ENCODE results near the gene GJB5. TPM values are rescaled to one million over a fixed set of nuclear protein-coding genes. Genes with fewer than 3 reads are reported as not detected.

GJB5 gene
- total and polyA plus RNA-seq, 5 donors = not detected

DNA sequence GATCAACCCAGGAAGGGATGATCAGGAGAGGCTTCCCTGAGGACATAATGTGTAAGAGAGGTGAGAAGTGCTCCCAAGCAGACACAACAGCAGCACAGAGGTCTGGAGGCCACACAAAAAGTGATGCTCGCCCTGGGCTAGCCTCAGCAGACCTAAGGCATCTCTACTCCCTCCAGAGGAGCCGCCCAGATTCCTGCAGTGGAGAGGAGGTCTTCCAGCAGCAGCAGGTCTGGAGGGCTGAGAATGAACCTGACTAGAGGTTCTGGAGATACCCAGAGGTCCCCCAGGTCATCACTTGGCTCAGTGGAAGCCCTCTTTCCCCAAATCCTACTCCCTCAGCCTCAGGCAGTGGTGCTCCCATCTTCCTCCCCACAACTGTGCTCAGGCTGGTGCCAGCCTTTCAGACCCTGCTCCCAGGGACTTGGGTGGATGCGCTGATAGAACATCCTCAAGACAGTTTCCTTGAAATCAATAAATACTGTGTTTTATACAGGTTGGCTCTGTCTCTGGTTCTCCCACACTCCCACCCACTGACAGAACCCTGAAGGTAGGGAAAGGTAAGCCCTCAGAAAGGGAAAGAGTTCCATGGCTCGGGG lies 31.1 kb downstream of the GJB5 start:
- H3K27me3 ChIP-seq (ENCODE audit: control insufficient read depth, insufficient read depth) = no peaks in the 10 kb centered on the region
- no peaks in the 10 kb centered on the region for H3K9me3 ChIP-seq (ENCODE audit: control insufficient read depth, low read length)
- no peak overlapping the region for H3K27ac ChIP-seq (ENCODE audit: low read length)
- no peak overlapping the region for H3K4me3 ChIP-seq (ENCODE audit: low read length)
- intact Hi-C loops (cut with DNase I) = loop anchor here in 3 of 4 donors (2.0 to 5.0 kb wide), 4 partner anchors 61 to 81 kb away; no protein-coding TSS in a partner anchor
- ATAC-seq = no peak
- peaks cover 2% of the 10 kb centered on the region for H3K4me1 ChIP-seq (ENCODE audit: control insufficient read depth, insufficient read depth, low read length)
- no peak for DNase-seq
- WGBS = 67% methylated on average over 4 of the region's 4 CpGs

DNA sequence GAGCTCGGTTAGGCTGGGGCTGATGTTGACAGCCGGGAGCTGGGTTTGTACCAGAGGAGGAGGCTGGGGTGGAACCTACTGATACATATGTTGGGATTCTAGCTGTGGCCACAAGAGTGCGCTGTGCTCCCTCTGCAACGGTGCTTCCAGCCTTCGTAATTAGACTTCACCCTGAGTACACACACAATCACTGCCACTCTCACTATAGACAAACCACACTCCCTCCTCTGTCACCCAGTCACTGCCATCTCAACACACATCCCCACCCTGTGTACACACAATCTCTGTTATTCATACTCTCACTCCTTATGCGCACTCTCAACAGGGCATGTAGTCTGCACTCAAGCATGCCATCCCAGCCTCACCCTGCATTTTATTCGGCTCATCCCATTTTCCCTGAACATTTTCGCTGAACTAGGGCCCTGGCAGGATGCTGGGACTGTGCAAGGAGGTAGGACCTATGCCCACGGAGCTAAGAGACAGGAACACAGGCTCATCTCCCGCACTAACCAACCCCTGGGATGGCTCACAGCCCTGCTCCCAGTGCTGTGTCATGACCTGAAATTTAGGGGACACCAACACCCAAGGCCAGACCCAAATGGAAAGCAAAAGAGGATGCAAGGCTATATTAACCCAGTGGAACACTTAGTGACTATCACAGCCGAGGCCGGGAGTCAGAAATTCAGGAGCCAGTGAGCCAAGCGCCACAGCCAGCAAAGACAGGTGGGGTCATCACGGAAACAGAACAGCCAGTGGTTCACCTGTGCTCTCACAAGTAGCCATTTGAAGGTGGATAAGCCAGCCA lies 31.9 kb downstream of the GJB5 start:
- intact Hi-C loops (cut with DNase I) = loop anchor here in 3 of 4 donors (2.0 to 5.0 kb wide), 4 partner anchors 61 to 81 kb away; no protein-coding TSS in a partner anchor
- H3K27me3 ChIP-seq (ENCODE audit: control insufficient read depth, insufficient read depth) = no peaks in the 10 kb centered on the region
- ATAC-seq (peak; percentile 78 to 80), DNase-seq (peak; percentile 72 to 87 (median 80))
- H3K4me1 ChIP-seq (ENCODE audit: control insufficient read depth, insufficient read depth, low read length) = peaks cover 2% of the 10 kb centered on the region
- WGBS = 50% methylated on average over 14 of the region's 14 CpGs
- H3K27ac ChIP-seq (ENCODE audit: low read length) = no peak overlapping the region
- no peaks in the 10 kb centered on the region for H3K9me3 ChIP-seq (ENCODE audit: control insufficient read depth, low read length)
- H3K4me3 ChIP-seq (ENCODE audit: low read length) = no peak overlapping the region

DNA sequence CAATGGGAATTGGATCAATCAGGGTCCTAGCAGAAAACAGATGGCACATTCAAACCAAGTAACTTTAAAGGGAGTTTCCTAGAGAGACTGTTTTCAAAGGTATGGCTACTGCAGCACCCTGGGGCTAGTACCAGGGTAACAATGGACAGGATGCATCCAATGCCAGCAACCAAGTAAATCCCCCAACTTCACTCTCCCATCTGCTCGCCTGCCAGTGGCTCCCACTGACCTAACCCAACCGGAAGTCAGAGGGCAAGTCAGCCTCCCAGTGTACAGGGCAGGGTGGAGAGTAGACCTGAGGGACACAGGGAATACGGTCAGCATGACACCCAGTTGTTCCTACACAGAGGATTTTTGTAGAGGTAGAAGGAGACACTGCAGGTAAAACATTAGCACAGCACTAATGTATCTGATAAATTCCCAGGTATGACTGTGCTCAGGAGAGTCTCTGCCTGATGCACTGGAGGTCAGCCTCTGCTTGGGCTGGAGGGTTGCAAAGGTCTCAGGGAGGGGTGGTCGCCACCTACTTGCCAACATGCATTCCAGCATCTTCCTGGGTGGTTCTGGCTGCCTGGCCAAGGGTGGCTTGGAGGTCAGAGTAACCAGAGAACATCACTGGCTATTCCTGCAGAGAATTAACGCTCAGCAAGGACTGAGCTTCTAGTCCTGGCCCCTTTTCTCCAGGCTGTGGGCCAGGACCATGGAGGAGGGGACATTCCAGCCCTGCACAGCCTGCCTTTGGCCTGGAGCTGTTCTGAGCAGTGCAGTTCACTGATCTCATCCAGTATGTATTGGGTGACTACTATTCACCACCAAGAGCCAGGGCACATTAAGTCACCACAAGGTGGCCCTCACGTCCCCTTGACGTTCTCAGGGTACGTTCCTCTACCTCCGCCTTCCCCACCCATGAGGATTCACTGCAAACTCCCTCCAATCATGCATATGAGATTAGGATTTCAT lies 32.9 kb downstream of the GJB5 start:
- 43% methylated on average over 9 of the region's 9 CpGs for WGBS
- peaks cover 2% of the 10 kb centered on the region for H3K4me1 ChIP-seq (ENCODE audit: control insufficient read depth, insufficient read depth, low read length)
- H3K4me3 ChIP-seq (ENCODE audit: low read length) = no peak overlapping the region
- no peaks in the 10 kb centered on the region for H3K27me3 ChIP-seq (ENCODE audit: control insufficient read depth, insufficient read depth)
- intact Hi-C loops (cut with DNase I) = loop anchor here in 3 of 4 donors (2.0 to 5.0 kb wide), 4 partner anchors 60 to 80 kb away; no protein-coding TSS in a partner anchor
- ATAC-seq (peak in 1 of 2 donors; percentile 22), DNase-seq (peak in 1 of 3 donors; percentile 64)
- no peaks in the 10 kb centered on the region for H3K9me3 ChIP-seq (ENCODE audit: control insufficient read depth, low read length)
- no peak overlapping the region for H3K27ac ChIP-seq (ENCODE audit: low read length)

DNA sequence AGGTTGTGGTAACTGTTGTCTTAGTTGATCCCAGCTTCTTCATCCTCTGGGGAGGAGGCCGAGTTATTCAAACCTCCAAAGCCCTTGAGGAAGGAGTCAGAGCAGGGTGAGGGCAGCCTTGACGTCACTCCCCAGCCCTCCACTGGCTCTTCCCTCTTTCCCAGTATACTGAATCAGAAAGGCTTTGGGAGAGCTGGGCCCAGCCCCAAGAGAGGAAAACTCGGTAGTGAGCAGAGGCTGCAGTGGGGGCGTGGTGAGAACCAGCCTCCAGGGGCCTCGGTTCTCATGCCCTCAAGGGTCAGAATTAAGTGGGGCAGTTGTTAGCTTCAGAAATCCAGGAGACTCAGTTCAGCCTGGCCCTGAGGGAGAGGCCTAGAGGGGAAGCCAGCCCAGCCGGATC lies 36.1 kb downstream of the GJB5 start:
- DNase-seq (peak; percentile 43 to 81 (median 64)), ATAC-seq (no peak)
- WGBS = 68% methylated on average over 6 of the region's 6 CpGs
- no peaks in the 10 kb centered on the region for H3K27me3 ChIP-seq (ENCODE audit: control insufficient read depth, insufficient read depth)
- peaks cover 2% of the 10 kb centered on the region for H3K4me1 ChIP-seq (ENCODE audit: control insufficient read depth, insufficient read depth, low read length)
- H3K9me3 ChIP-seq (ENCODE audit: control insufficient read depth, low read length) = no peaks in the 10 kb centered on the region
- no peak overlapping the region for H3K4me3 ChIP-seq (ENCODE audit: low read length)
- no peak overlapping the region for H3K27ac ChIP-seq (ENCODE audit: low read length)
- intact Hi-C loops (cut with DNase I) = loop anchor here in 1 of 4 donors (5.0 kb wide), 1 partner anchor 56 kb away; no protein-coding TSS in a partner anchor

DNA sequence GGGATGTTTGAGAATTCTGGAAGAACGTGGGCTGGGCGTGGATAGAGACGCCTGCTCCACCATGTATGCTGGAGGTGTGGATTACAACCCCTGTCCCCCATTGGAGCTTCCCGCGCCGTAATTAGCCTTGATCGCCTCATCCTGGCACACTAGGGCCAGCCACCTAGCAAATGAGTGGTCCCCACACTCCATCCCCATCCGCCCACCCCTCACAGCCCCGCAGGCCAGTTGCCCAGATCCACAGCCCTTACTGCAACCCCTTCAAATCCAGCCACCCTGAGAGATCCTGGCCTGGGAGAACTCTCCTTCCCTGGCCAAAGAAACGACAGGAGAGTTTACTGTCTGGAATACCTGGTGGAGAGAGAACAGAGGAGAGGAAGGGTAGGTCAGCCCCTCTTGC lies 37.6 kb downstream of the GJB5 start:
- H3K4me3 ChIP-seq (ENCODE audit: low read length) = peak overlapping the region; percentile 45
- intact Hi-C loops (cut with DNase I) = loop anchor here in 1 of 4 donors (5.0 kb wide), 1 partner anchor 55 kb away; no protein-coding TSS in a partner anchor
- no peaks in the 10 kb centered on the region for H3K27me3 ChIP-seq (ENCODE audit: control insufficient read depth, insufficient read depth)
- no peak overlapping the region for H3K27ac ChIP-seq (ENCODE audit: low read length)
- ATAC-seq = peak in 1 of 2 donors; percentile 2
- WGBS = 48% methylated on average over 10 of the region's 10 CpGs
- H3K9me3 ChIP-seq (ENCODE audit: control insufficient read depth, low read length) = no peaks in the 10 kb centered on the region
- H3K4me1 ChIP-seq (ENCODE audit: control insufficient read depth, insufficient read depth, low read length) = no peaks in the 10 kb centered on the region
- peak in 1 of 3 donors; percentile 37 for DNase-seq

DNA sequence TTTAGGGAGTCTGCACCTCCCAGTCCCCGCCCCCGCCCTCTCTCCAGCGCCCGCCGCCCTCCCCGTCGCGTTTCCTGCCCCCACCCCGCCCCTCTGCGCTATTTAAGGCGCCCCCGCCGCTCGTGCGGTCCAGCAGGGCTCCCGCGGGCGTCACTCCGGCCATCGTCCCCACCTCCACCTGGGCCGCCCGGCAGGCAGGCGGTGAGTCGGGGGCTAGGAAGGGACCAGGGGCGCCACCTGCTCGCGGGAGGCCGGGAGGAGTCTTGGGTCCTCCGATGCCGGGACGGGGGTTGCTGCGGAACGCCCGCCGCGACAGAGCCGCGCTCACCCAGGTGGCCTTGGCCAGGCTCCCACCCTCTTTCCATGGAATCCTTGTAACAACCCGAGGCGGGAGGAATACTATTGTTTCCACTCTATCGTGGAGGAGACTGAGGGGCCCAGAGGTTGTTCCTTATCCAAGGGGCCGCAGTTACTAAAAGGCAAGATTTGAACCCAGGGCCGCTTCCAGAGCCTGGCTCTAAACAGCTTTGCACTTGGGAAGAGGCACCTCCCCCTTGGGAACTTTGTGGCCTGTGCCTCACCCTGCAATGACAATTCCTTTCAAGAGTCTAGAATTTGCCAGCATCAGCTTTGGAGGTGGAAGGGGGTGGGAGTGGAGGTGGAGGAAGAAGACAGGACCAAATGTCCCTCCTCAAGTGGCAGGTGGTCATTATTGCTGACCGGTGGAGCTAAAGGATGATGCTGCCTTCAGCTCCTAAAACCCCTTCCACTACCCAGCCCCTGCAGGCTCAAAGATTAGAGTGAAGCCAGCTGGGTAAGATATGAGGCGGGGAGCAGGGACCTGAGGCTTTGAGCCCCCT lies 38.3 kb downstream of the GJB5 start, which contains the start of gene GJA4:
GJA4 (plus strand) TSS at position 132 of the 860 bp plus-strand sequence. CDS start 1,215 bp downstream, outside the sequence.
- ATAC-seq (peak; percentile 44 to 70), DNase-seq (peak; percentile 40 to 83 (median 72))
- WGBS = 8% methylated on average over 45 of the region's 45 CpGs
- Histone ChIP-seq H3K4me3 (ENCODE audit: low read length) (peak within 1 kb of the TSS; percentile 45), H3K4me1 (ENCODE audit: control insufficient read depth, insufficient read depth, low read length) (no peaks in the 10 kb centered on the region), H3K9me3 (ENCODE audit: control insufficient read depth, low read length) (no peaks in the 10 kb centered on the region), H3K27me3 (ENCODE audit: control insufficient read depth, insufficient read depth) (no peaks in the 10 kb centered on the region), H3K27ac (ENCODE audit: low read length) (peak within 1 kb of the TSS; percentile 15)
- intact Hi-C loops (cut with DNase I) = loop anchor here in 1 of 4 donors (5.0 kb wide), 1 partner anchor 54 kb away; no protein-coding TSS in a partner anchor

DNA sequence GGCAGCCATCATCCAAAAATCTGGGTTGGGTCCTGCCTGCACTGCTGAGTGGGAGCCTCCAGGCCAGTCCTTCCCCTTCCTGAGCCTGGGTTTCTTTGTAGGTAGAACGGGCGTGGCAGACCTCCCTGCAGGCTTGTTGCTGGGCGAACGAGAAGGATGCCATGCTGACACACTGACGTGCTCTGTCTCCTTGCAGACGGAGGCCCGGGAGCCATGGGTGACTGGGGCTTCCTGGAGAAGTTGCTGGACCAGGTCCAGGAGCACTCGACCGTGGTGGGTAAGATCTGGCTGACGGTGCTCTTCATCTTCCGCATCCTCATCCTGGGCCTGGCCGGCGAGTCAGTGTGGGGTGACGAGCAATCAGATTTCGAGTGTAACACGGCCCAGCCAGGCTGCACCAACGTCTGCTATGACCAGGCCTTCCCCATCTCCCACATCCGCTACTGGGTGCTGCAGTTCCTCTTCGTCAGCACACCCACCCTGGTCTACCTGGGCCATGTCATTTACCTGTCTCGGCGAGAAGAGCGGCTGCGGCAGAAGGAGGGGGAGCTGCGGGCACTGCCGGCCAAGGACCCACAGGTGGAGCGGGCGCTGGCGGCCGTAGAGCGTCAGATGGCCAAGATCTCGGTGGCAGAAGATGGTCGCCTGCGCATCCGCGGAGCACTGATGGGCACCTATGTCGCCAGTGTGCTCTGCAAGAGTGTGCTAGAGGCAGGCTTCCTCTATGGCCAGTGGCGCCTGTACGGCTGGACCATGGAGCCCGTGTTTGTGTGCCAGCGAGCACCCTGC lies 39.3 kb downstream of the GJB5 start:
- H3K27ac ChIP-seq (ENCODE audit: low read length) = peak overlapping the region; percentile 15
- peaks cover 2% of the 10 kb centered on the region for H3K4me1 ChIP-seq (ENCODE audit: control insufficient read depth, insufficient read depth, low read length)
- 86% methylated on average over 40 of the region's 40 CpGs for WGBS
- no peaks in the 10 kb centered on the region for H3K27me3 ChIP-seq (ENCODE audit: control insufficient read depth, insufficient read depth)
- ATAC-seq (peak in 1 of 2 donors; percentile 3), DNase-seq (peak in 1 of 3 donors; percentile 49)
- H3K9me3 ChIP-seq (ENCODE audit: control insufficient read depth, low read length) = no peaks in the 10 kb centered on the region
- peak overlapping the region; percentile 45 for H3K4me3 ChIP-seq (ENCODE audit: low read length)
- intact Hi-C loops (cut with DNase I) = loop anchor here in 1 of 4 donors (5.0 kb wide), 1 partner anchor 53 kb away; no protein-coding TSS in a partner anchor

DNA sequence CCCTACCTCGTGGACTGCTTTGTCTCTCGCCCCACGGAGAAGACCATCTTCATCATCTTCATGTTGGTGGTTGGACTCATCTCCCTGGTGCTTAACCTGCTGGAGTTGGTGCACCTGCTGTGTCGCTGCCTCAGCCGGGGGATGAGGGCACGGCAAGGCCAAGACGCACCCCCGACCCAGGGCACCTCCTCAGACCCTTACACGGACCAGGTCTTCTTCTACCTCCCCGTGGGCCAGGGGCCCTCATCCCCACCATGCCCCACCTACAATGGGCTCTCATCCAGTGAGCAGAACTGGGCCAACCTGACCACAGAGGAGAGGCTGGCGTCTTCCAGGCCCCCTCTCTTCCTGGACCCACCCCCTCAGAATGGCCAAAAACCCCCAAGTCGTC lies 39.9 kb downstream of the GJB5 start:
- Histone ChIP-seq H3K4me1 (ENCODE audit: control insufficient read depth, insufficient read depth, low read length) (peaks cover 2% of the 10 kb centered on the region), H3K27ac (ENCODE audit: low read length) (no peak overlapping the region), H3K4me3 (ENCODE audit: low read length) (no peak overlapping the region), H3K27me3 (ENCODE audit: control insufficient read depth, insufficient read depth) (no peaks in the 10 kb centered on the region), H3K9me3 (ENCODE audit: control insufficient read depth, low read length) (no peaks in the 10 kb centered on the region)
- DNase-seq = no peak
- no peak for ATAC-seq
- WGBS = 82% methylated on average over 12 of the region's 12 CpGs
- intact Hi-C loops (cut with DNase I) = loop anchor here in 1 of 4 donors (5.0 kb wide), 1 partner anchor 53 kb away; no protein-coding TSS in a partner anchor

DNA sequence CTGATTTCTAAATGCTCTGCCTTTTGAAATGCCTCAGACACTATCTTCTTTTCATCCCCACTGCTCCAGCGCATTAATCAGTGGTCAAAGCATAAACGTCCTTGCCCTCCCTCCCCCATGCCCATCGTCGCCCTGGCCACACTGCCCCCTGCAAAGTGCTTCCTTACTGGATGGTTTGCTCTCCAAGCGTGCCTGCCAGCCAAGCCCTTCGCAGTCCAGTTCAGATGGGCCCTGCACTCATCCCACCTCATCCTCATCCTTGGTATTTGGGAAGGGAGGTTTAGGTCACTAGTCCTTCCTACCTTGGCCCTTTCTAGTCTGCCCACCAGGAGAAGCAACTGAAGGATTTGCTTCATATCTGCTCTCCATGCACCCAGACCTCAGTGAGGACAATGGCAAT lies 41.1 kb downstream of the GJB5 start:
- intact Hi-C loops (cut with DNase I) = no loop called here
- Histone ChIP-seq H3K27ac (ENCODE audit: low read length) (no peak overlapping the region), H3K9me3 (ENCODE audit: control insufficient read depth, low read length) (no peaks in the 10 kb centered on the region), H3K4me3 (ENCODE audit: low read length) (peak overlapping the region; percentile 20), H3K4me1 (ENCODE audit: control insufficient read depth, insufficient read depth, low read length) (peaks cover 2% of the 10 kb centered on the region), H3K27me3 (ENCODE audit: control insufficient read depth, insufficient read depth) (no peaks in the 10 kb centered on the region)
- WGBS = 68% methylated on average over 6 of the region's 6 CpGs
- ATAC-seq (no peak), DNase-seq (no peak)

Measured in right cardiac atrium (tissue), 5 donors.